Suppressor macrophage treated with lipopolysaccharide for 4 hours (primary cell): Measurements from ENCODE around the gene PAFAH1B1.
A peak's percentile ranks its signal among the peaks of the same experiment; 100 is the strongest.

Source experiments
- DNase-seq: peaks from one replicate; pipeline ENCODE4 v3.0.0-alpha.2; 2020

Gene PAFAH1B1

DNA sequence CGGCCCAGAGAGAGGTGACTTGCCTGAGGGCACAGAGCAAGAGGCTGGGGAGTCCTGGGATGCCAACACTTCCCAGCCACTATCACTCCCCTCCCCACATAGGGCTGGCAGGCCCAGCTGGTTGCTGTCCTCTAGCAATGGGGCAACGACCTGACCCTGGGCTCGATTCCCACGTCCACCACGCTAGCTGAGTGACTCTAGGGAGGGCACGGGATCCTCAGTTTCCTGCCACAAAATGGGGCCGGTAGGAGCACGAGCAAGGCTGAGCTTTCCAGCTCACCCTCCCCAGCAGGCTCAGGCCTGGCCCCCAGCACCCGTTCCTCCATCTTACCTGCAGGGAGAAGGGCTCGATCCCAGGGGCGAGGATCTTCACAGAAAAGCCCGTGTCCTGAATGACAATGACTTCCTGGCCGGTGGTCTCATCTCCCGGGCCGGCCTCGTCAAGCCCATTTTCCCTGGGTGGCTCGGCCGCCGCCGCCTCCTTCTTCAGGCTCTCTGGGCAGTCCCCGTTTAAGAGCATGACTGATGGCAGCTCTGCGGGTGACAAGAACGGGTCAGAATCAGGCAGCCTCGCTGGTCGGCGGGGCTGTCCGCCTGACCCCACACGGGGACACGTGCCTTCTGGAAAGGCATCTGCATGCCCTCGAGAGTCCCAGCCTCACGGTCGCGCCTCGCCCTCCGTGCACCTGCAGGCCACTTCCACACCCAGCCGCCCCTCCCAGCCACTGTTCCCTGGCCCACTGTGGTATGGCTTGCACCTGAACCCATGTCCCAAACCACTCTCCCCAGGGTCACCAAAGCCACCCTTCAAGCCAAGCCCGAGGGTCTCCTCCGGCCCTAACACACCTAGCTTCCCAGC lies 110.8 kb downstream of the PAFAH1B1 start:
- DNase-seq = no peak

DNA sequence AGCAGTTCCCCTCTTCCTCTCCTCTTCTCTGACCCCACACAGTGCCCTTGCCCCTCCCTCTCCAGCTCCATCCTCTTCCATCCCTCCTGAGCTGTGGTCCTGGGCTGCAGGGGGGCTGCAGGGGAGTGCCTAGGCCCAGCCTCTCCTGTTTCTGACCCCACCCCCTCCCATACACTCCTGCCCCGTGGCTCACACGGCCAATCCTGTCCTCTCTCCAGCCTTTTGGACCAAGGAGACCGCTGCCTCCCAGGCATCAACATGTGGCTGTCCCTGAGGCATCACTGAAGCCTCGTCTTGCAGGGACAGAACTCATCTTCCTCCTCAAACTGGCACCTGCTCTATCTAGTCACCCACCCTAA lies 111.4 kb downstream of the PAFAH1B1 start:
- no peak for DNase-seq

DNA sequence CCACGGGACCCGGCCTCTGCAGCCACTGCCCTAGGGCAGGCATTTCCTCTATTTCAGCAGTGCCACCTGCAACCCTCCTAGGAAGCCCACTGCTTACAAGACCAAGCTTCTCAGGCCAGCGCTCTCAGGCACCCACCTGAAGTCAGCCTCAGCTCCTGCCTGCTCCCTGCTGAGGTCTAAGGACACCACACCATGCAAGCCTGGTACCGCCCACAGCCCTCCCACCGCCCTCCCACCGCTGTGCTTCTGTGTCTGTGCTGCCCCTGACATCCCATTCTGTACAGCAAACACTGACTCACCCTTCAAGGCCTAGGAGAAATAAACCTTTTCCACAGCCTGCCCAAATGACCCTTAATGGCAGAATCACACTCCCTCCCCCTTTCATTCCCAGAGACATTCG lies 111.8 kb downstream of the PAFAH1B1 start:
- DNase-seq = no peak

DNA sequence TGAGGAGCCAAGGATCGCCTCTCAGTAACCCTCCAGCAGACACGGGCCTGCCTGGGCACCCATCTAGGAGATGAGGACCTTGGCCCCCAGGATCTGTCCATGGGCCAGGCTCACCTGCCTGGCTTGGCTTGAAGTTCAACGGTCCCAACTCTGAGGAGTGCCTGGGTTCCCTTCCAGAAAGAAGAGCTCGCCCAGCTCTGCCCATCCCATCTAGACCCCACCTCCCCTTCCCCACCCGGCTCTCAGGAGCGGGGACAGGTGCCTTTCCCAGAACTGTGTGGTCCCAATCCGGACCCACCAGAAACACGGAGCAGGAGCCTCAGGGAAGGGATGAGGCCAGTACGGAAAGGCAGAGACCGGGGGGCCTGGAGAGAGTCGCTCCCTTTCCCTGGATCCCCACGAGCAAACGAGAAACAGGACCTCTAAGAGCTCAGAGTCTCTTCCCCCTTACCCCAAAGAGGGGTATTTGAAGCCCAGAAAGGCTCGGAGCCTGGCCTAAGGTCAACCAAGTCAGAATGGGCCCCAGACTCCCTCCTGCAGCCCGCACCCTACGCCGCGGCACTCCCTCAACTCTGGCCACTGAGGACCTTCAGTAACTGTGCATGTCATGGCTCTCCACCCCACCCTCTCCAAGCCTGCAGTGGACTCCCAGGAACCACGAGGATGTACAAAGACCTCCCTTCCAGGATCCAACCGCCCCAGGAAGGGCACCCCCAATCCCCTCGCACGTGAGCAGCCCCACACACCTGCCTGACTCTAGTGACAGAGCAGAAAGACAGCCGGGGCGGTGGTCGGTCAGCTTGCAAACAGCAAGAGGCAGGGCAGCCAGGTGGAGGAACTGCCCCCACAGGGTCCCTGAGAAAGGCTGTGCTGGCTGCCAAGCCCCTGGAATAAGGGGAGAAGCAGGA lies 112.7 kb downstream of the PAFAH1B1 start:
- DNase-seq = no peak

DNA sequence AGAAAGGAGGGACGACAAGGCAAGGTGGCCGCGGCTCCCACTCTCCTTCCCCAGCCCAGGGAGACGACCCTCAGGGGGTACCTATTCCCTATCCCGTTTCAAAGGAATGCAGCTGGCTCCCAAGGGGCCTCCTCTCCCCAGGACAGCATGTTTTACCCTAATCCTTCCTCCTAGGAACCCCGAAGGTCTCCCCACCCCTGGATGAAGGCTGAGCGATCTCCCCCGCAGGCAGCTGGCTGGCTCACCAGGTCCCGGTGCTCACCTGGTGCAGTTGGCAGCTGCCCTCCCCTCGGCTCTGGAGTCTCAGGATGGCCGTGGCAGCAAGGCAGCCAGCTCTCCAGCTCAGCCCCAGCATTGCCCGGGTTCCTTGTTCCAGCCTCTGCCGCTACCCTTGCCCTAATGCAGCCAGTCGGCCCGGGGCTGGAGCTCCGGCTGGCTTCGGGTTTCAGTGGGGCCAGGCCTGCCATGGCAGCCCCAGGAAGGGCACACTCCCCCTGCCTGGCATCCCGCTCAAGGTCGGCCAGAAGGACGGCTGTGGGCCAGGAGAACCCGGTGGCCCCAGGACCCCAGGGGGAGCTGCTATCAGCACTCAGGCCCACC lies 113.6 kb downstream of the PAFAH1B1 start:
- no peak for DNase-seq

DNA sequence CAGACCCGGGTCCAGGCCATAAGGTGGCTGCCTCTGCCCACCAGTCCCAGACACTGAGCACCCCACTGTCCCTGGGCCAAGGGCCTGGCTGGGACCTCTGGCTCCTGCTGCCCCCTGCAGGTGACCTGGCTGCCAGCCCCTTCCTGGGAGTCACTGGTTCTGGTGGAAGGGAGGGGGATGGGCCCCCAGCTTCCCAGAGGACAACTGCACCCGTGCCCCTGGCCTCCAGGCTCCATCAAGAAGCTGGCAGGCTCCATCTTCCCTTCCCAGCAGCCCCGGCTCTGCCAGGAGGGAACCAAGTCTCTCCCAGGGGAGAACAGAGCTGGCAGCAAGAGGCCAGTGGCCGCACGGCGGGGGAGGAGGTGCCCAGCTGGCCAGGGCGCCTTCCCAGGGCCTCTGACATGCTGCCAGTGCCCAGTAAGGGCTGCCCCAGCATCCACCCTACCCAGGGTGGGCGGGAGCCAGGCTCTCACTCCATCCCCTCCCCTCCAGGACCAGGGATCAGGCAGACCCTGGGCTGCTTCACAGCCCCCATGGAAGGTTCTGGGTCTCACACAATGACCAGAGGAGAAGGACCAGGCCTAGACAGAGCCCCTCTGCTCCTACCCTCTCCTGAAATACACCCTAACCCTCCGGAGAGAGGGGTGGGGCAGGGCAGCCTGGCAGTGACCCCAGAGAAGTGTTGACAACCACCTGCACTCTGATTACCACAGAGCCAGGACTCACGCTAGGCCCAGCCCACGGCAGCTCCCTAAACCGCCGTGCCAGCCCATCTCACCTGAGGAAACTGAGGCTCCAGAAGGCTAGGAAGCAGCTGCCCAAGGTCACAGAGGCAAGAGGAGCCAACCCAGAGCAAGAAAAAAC lies 114.5 kb downstream of the PAFAH1B1 start:
- DNase-seq = no peak

DNA sequence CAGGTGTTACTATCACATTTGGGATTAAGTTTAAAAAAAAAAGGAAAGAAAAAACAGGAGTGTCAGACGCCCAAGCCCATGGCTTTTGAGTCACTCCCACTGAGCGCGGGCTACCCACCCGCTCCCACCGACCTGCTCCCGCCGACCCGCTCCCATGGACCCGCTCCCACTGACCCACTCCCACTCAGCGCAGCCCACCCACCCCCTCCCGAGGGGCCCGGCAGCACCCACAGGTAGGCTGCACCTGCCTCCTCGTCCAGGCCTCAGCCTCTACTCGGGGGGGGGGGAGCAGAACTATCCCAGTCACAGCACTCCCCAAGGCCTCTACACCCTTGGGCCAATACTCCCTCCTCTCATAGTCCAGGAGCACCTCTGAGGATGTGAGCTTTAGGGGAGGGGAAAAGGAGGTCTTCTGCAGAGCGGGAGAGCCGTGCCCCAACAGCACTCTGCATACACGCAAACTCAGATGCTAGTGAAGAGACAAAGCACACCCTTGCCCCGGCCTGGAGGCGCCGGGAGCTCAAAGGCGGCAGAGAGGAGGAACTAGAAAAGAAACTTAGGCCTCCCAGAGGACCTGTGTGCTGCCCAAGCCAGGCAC lies 115.2 kb downstream of the PAFAH1B1 start:
- no peak for DNase-seq

DNA sequence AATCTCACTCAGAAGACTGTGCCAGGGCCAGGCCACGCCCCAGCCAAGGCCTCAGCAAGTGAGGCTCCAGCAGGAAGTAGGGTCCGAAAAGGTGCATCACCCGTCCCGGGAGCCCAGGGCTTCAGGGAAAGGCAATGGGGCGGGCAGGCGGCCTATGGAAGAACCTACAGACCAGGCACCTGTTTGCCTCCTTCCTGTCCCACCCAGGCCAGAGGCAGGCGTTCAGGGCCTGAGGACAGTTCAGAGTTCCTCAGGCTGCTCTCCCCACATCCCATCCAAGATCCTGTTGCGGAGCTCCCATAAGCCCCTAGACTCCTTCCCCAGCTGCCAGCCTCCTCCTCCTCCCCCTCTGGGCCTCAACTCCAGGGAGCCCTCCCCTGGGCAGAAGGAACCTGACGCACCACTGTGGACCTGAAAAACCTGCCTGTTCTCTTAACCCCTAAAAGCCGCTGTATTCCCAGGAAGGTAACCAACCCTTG lies 115.8 kb downstream of the PAFAH1B1 start:
- DNase-seq = no peak

DNA sequence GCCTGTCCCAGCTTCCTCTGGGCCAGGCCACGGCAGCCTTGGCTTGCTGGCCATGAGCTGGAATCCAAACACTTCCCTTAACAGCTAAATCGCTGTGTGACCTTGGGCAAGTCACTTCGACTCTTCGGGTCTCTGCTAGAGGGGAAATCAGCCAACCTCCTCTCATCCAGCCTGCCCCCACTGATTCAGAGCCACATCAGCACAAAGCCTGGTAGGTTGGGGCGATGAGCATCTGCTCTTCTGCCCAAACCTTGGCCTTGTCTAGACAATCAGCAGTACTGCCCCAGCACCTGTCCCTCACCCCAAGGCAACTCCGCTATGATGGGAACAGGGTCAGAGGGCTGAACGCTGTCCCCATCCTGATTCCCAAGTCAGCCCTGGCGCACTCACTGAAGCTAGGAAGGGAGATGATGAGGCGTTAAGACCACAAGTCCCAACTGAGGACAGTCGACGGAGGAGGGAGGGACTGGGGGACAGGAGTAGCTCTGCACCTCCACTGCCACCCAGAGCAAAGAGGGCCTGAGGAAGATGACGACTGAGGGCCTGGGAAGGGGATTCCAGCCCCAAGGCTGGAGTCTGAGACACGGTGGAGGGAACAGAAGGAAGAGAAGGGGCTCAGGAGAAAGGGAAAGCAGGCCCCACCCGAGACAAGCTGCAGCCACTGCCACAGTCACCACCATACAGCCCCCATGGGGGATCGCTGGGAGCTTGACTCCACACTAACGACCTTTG lies 116.8 kb downstream of the PAFAH1B1 start:
- no peak for DNase-seq

DNA sequence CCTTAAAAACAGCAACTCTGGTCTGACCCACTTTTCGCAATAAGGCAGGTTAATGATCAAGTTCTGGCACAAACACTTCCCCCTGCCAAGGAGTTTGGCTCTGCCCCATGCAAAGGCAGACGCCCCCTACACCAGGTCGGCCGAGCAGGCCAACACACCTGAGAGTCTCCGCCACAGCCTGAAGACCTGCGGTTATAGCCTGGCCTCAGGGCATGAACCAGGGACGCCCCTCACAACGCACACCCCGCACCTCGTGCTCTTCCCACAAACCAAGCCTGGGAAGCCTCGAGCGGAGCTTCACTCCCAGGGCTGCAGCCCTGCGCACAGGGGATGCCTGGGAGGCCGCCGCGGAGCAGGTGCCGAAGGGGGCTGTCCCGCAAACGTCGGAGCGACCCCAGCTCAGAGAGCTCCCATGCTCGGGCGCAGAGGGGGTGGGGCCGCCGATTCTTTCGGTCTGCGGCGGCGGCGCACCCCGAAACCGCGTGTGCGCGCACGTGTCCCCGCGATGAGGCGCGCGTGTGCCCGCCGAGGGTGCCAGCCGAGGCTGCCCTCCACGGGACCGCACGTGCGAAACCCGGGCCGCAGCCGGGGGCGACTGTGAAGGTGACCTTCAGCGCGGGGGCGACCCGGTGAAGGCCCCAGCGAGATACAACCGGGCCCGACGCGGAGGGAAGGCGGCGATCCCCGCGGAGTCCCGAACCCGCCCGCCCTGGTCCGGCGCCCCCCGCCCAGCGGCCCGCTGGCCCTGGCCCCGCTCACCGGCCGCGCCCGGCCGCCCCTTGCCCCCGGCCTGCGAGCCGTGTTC lies 117.6 kb downstream of the PAFAH1B1 start:
- peak; percentile 27 for DNase-seq

DNA sequence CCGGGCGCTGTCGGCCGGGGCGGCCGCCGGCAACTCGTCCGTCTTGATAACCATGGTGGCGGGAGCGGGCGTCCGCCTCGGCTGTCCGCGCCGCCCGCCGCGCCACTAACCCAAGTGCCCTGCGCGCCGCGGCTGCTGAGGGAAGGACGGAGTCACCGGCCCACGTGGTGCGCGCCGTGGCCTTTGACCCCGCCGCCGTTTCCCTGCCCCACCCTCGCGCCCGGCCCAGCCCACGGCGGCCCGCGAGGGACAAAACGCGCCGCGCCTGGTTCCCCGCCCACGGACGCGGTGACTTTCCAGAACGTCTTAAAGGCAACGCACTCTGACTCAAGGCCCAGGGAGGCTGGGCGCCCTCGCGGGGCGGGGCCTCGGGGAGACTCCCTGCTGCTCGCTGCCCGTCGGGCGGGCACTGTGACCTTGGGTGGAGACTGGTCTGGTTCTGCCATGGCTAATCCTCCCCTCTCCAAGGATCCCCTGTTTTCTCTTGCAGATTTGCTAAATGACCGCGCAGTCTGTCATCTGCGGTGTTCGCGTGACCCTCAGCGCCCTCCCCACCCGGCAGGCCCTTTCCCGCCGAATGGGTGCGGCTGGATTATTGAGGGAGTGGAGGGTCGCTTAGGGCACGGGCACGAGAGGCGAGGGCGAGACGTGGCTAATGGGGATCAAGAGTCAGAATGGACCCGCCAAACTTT lies 118.3 kb downstream of the PAFAH1B1 start, which contains the start of gene CLUH:
TSS of gene CLUH (minus strand) at position 157 of the 692 bp plus-strand sequence. CDS start at position 54, 103 bp downstream.
- peak; percentile 100 for DNase-seq

DNA sequence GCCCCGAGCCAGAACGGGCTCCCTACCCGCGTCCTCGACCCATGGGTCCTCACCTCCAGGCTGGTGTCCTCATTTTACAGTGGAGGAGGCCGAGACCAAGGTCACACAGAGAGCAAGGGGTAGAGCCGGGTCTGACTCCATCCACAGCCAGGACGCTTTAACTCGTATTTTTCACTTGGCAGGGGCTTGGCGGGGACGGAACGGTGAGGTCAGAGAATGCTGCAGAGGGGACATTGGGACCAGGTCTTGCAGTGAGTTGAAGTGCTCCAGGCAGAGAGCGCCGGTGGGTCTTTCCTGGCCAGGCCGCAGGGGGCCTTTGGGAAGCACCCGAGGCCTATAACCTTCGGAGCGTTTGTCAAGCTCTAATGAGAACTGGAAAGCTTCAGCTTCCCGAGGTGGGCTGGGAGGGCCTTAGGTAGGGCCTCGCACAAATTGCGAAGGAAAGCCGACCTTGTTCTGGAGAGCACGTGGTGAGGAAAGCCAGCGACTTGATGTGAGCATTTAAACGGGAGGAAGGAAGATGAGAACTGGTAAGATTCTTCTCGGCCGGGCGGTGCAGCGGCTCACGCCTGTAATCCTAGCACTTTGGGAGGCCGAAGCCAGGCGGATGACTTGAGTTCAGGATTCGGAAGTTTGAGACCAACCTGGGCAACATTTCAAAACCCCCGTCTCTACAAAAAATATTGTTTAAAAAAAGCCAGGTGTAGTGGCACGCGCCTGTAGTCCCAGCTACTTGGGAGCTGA lies 119.0 kb downstream of the PAFAH1B1 start:
- DNase-seq = no peak

DNA sequence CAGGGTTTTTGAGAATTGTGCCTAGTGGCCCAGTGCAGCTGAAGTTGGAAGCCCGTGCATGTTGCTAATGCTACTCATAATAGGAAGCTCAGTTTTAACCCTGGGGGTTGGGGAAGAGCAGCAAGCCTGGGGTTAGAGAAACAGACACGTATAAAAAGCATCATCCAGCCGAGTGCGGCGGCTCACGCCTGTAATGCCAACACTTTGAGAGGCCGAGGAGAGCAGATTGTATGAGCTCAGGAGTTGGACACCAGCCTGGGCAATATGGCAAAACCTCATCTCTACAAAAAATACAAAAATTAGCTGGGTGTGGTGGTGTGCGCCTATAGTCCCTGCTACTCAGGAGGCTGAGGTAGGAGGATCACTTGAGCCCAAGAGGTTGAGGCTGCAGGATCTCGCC lies 120.4 kb downstream of the PAFAH1B1 start:
- DNase-seq = no peak

DNA sequence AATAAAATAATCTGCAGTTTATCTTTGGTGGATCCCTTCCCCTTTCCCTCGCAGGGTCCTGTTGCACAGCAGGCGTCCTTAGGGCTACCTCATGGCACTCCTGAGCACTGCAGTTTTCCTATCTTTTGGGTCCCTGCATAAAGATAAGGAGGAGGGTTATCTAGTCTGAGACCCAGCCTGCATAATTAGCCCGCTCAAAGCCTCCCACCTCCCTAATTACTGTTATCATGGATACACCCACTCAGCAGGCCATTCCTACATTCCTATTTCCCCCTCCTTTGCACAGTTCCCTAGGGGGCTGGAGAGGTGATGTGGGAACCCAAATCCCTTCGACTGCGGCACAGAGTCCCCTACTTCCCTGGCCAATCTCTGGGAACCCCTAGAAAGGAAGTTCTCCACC lies 123.2 kb downstream of the PAFAH1B1 start:
- DNase-seq = no peak

DNA sequence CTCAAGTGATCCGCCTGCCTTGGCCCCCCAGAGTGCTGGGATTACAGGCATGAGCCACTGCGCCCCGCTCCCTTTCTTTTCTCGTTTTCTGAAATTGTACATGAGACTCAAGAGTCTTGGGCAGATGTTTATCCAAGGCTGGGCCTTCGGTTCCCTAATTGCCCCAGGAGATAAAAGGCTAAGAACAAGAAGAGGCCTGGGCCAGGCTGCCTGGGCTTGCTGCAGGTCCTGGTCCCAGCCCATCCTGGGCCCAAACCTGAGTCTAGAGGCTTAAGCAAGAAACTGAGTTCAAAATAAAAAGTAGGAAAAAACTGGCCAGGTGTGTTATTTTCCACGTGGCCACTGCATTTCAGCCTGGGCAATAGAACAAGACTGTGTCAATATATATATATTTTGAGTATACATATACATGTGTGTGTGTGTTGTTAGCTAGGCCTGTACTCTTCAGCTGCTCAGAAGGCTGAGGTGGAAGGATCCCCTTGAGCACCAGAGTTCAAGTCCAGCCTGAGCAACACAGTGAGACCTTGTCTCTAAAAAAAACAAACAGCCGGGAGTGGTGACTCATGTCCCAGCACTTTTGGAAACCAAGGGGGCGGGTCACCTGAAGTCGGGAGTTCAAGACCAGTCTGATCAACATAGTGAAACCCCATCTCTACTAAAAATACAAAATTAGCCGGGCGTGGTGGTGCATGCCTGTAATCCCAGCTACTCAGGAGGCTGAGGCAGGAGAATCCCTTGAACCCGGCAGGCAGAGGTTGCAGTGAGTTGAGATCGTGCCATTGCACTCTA lies 124.9 kb downstream of the PAFAH1B1 start:
- no peak for DNase-seq

DNA sequence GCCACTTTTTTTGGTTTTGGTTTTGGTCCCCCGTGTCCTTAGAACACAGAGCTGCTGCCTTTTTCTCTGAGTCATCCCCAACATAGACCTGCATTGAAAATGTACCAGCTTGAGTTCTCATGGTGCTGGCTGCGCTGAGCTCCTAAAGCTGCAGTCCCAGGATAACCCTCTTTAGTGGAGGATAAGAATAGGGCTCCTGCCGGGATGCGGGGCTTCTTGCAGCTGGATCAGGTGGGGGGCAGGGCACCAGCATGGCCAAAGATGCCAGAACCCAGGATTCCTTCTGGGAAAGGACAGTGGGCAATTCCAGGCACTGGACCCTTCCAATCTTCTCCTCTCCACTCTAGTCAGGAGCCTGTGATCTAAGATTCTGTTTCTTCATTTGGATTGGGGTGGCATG lies 126.4 kb downstream of the PAFAH1B1 start:
- DNase-seq = no peak

DNA sequence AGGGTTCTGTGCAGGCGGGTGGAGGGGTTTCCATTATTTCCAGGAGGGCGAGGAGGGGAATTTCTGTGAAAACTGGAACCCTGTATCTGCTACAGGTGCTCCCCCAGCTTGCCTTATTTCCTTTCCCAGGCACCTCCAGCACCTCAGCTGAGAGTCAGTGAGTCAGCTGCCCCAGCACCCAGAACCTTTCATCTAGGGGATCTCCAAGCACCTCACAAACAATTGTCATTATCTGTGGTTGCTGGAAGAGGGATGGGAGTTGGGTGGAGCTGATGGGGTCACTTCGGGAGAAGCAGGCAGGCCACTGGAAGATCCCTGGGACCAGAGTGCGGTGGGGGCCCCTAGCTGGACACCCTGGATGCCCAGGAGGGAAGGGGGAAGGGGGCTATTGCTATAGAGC lies 128.1 kb downstream of the PAFAH1B1 start:
- DNase-seq = no peak

DNA sequence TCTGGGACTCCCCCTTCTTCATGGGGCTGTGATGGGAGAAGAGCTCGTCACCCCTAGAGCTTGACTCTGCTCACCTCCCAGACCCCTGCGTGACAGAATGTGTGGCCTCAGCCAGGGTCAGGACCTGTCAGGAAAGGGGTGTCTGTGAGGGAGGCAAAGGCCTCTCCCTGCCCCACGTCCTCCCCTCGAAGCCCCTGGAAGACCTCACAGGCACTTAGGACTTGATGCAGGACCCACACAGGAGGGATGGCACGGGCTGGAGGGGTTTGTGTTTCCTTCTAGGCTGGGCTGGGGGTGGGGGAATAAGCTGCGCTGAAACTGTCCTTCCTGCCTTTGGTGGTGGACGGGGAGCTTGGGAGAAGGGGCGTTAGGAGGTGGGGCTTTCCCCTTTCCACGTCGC lies 129.2 kb downstream of the PAFAH1B1 start:
- no peak for DNase-seq
